Activated T-helper 2 cell treated with anti-CD3 and anti-CD28 coated beads, Interferon-gamma antibody, Interleukin-2, Interleukin-4, amounts not matched to agents 10 μg/mL and 5 μg/mL and 100 μg/mL, durations not matched to agents 14 hours and 24 hours and 36 hours (primary cell): Measurements from ENCODE around the gene ADD2. TPM values are rescaled to one million over a fixed set of nuclear protein-coding genes. Genes with fewer than 3 reads are reported as not detected.
A peak's percentile ranks its signal among the peaks of the same experiment; 100 is the strongest.
"Not testable (repeated sequence)": the region's sequence is repeated elsewhere in the genome, so short reads cannot be mapped to it uniquely, and the experiment has no call there.

ENCODE experiments used
- DNase-seq: peaks from one replicate; pipeline ENCODE4 v3.0.0; 2021; ENCODE audit warnings: low spot score
- H3K27ac Mint-ChIP-seq: one replicate; pipeline ENCODE4 v1.8.0; 2021; ENCODE audit warnings: mixed read lengths
- H3K27me3 Mint-ChIP-seq: one replicate; pipeline ENCODE4 v1.8.0; 2021; ENCODE audit warnings: low read depth, mixed read lengths
- H3K36me3 Mint-ChIP-seq: one replicate; pipeline ENCODE4 v1.8.0; 2021; ENCODE audit warnings: low read depth, mixed read lengths
- H3K4me1 Mint-ChIP-seq: one replicate; pipeline ENCODE4 v1.8.0; 2021; ENCODE audit warnings: low read depth, mixed read lengths
- H3K4me3 Mint-ChIP-seq: one replicate; pipeline ENCODE4 v1.8.0; 2021; ENCODE audit warnings: low read depth, mild to moderate bottlenecking, moderate library complexity, mixed read lengths
- H3K9me3 Mint-ChIP-seq: one replicate; pipeline ENCODE4 v1.8.0; 2021; ENCODE audit warnings: mixed read lengths
- intact Hi-C: fragments of 100-400 bp; cut with micrococcal nuclease; formaldehyde crosslinking; loops from one replicate; pipeline ENCODE4 v1.15.1; 2023
- total RNA-seq: library from RNA; stranded (reverse); gene quantifications from 2 replicates; pipeline ENCODE4 v1.2.3, GENCODE V29; 2022

ADD2 gene
- total RNA-seq, 1 donor from 2014 or later: 3.2 TPM

DNA sequence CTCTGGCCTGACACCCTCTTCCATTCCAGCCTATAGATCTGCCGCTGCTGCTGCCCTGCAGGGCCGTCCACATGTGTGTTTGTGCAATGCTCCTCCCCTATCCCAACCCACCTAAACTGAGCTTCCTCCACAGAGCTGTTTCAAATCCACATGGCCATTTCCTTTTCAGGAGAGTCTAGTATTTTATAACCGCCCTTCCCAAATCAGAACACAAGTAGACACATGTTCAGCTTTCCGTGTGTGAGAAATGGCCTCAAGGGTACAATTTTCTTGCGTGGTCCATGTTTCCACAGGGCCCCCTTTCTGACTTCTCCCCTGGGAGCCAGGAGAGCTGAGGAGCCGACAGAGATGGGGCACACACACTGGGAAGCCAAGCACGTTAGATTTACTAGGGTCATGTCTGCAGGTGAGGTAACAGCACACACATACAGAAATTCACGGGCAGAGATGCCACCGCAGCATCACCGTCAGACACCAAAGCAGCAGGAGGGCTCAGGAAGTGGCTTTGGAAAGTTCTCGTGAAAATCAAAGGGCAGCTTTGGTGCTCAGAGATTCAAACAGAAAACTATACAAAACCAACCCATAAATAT, 111.5 kb downstream of the ADD2 start:
- Mint-ChIP-seq H3K9me3 (peaks cover 3% of the 10 kb centered on the region), H3K4me1 (peaks cover 15% of the 10 kb centered on the region), H3K27me3 (peaks cover 27% of the 10 kb centered on the region), H3K4me3 (no peak overlapping the region), H3K36me3 (no peaks in the 10 kb centered on the region), H3K27ac (no peak overlapping the region)
- no peak for DNase-seq
- intact Hi-C loops: loop anchor here (5.0 to 10.0 kb wide), 3 partner anchors 111 to 288 kb away; partner anchors contain the start of gene ADD2

- Mint-ChIP-seq H3K4me1 (peaks cover 15% of the 10 kb centered on the region), H3K27me3 (peaks cover 32% of the 10 kb centered on the region), H3K9me3 (peaks cover 3% of the 10 kb centered on the region), H3K4me3 (no peak overlapping the region), H3K27ac (no peak overlapping the region), H3K36me3 (no peaks in the 10 kb centered on the region)
- no peak for DNase-seq
- intact Hi-C loops: loop anchor here (1.0 to 10.0 kb wide), 4 partner anchors 112 to 289 kb away; partner anchors contain the start of gene ADD2
These were observed 112.2 kb downstream of the ADD2 start for GRCh38 chr2:70655786-70656185.

- H3K4me1 Mint-ChIP-seq: peaks cover 15% of the 10 kb centered on the region
- not testable (repeated sequence) for H3K4me3 Mint-ChIP-seq, H3K9me3 Mint-ChIP-seq, DNase-seq, H3K27ac Mint-ChIP-seq, H3K36me3 Mint-ChIP-seq
- H3K27me3 Mint-ChIP-seq: peaks cover 31% of the 10 kb centered on the region
- intact Hi-C loops: loop anchor here (1.0 to 10.0 kb wide), 4 partner anchors 112 to 290 kb away; partner anchors contain the start of gene ADD2
These were observed 112.8 kb downstream of the ADD2 start for GRCh38 chr2:70655211-70655610.

- intact Hi-C loops: loop anchor here (10.0 kb wide), 2 partner anchors 263 to 293 kb away; no protein-coding TSS in a partner anchor
- peaks cover 31% of the 10 kb centered on the region for H3K27me3 Mint-ChIP-seq
- no peaks in the 10 kb centered on the region for H3K36me3 Mint-ChIP-seq
- no peak overlapping the region for H3K4me3 Mint-ChIP-seq
- H3K9me3 Mint-ChIP-seq: peaks cover 3% of the 10 kb centered on the region
- DNase-seq: no peak
- peaks cover 11% of the 10 kb centered on the region for H3K4me1 Mint-ChIP-seq
- H3K27ac Mint-ChIP-seq: no peak overlapping the region
These were observed 116.3 kb downstream of the ADD2 start for GRCh38 chr2:70651727-70652126.

GRCh38 chr2:70651014-70651413, 117.0 kb downstream of the ADD2 start:
- H3K4me3 Mint-ChIP-seq: no peak overlapping the region
- peaks cover 3% of the 10 kb centered on the region for H3K9me3 Mint-ChIP-seq
- no peaks in the 10 kb centered on the region for H3K36me3 Mint-ChIP-seq
- H3K27me3 Mint-ChIP-seq: peaks cover 31% of the 10 kb centered on the region
- DNase-seq: no peak
- H3K27ac Mint-ChIP-seq: no peak overlapping the region
- H3K4me1 Mint-ChIP-seq: peaks cover 5% of the 10 kb centered on the region
- intact Hi-C loops: loop anchor here (10.0 kb wide), 2 partner anchors 264 to 294 kb away; no protein-coding TSS in a partner anchor

DNA sequence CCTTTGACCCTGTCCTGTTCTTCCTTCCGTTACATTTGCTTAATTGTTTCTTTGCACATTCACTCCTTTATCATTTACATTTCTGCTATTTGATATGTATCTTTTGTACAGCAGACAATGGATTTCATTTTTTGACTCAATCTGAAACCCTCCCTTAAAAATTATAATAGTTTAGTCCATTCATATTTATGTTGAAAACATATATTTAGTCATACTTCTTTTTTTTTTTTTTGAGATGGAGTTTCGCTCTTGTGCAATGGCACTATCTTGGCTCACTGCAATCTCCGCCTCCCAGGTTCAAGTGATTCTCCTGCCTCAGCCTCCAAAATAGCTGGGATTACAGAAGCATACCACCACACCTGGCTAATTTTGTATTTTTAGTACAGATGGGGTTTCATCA, 119.0 kb downstream of the ADD2 start:
- Mint-ChIP-seq H3K4me3 (no peak overlapping the region), H3K36me3 (no peaks in the 10 kb centered on the region), H3K9me3 (peaks cover 3% of the 10 kb centered on the region), H3K27me3 (peaks cover 28% of the 10 kb centered on the region), H3K4me1 (no peaks in the 10 kb centered on the region), H3K27ac (no peak overlapping the region)
- intact Hi-C loops: loop anchor here (1.0 to 5.0 kb wide), 3 partner anchors 97 to 345 kb away; partner anchors contain the start of gene TGFA
- no peak for DNase-seq

DNA sequence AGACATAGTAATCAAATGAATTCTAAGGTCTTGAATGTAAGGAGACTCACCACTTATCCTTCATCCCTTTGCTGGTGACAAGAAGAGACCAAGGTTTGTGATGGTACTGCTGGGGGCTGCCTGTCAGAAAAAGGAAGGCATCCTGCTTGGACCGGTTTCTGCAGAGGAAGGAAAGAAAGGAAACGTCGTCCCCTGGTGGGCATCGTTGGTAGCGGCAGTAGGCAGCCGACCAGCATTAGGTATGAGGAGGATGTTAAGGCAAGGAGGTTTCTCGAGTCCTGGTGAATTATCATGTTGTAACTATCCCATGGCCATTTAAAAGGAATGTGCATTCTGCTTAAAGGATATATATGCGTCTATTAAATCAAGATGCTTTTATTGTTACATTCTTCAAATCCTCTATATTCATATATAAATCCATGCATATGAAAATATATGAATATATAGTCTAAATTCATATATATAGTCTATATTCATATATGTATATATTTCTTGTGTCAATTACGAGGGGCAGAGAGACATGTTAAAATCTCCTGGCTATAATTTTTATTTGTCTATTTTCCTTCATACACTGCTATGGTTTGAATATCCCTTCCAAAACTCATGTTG, 120.0 kb downstream of the ADD2 start:
- no peaks in the 10 kb centered on the region for H3K36me3 Mint-ChIP-seq
- H3K27ac Mint-ChIP-seq: no peak overlapping the region
- intact Hi-C loops: loop anchor here (1.0 to 5.0 kb wide), 3 partner anchors 96 to 344 kb away; partner anchors contain the start of gene TGFA
- no peak overlapping the region for H3K4me3 Mint-ChIP-seq
- H3K27me3 Mint-ChIP-seq: peaks cover 22% of the 10 kb centered on the region
- H3K9me3 Mint-ChIP-seq: peaks cover 3% of the 10 kb centered on the region
- DNase-seq: peak; percentile 55
- no peaks in the 10 kb centered on the region for H3K4me1 Mint-ChIP-seq

DNA sequence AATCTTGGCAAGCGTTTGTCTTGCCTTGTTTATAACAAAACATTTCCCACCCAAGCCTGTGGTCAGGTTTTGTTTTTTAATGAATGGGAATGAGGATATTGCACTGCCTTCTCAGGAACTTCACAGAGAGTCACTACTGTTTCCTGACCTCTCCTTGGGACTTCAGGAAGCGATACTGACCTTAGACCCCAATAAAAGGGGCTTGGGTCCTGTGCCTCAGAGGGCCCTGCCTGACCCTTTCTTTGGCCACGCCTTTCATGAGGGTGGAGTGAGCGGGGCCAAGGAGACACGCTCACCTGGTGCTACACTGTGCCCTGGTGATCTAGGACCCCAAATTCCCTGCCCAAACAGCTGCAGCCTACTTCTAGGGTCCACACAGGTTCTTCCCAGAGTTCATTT, 121.6 kb downstream of the ADD2 start:
- Mint-ChIP-seq H3K27me3 (peaks cover 7% of the 10 kb centered on the region), H3K27ac (no peak overlapping the region), H3K4me1 (no peaks in the 10 kb centered on the region), H3K36me3 (no peaks in the 10 kb centered on the region), H3K9me3 (no peaks in the 10 kb centered on the region), H3K4me3 (no peak overlapping the region)
- intact Hi-C loops: loop anchor here (5.0 kb wide), 1 partner anchor 94 kb away; the partner anchor contains the start of gene TGFA
- DNase-seq: no peak

DNA sequence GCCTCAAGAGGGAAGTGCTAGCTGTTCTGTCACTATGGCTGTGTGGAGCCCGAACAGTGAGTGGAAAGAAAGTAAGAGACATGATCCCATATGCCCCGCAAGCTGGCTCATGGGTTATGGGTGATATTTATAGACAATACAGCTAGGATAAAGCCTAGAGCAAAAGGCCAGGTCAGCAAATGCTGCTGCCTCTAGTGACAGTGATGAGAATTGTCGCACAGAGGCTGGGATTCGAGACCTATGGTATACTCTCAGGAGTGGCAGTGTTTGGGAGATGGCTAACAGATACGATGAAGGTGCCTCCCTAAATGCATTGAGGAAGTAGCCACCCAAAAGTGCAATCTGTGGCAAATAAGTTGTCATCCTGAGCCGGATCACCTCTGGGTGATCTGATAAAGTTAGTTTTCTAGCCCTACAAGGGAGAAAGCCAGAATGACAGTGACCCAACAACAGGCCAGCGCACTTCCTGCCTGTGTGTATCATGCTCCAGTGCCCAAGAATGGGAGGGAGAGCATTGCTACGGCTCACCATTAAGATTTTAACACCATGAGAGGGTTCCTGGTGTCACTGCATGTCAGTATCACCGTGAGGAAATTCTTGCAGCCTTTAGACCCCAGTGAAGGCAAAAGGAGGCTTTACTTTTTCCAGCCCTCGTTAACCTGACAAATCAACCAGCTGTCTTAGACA, 122.1 kb downstream of the ADD2 start:
- Mint-ChIP-seq H3K27ac (no peak overlapping the region), H3K27me3 (peaks cover 4% of the 10 kb centered on the region), H3K4me1 (no peaks in the 10 kb centered on the region), H3K4me3 (no peak overlapping the region), H3K9me3 (no peaks in the 10 kb centered on the region), H3K36me3 (no peaks in the 10 kb centered on the region)
- intact Hi-C loops: loop anchor here (5.0 kb wide), 1 partner anchor 94 kb away; the partner anchor contains the start of gene TGFA
- no peak for DNase-seq

GRCh38 chr2:70643715-70644114, 124.3 kb downstream of the ADD2 start:
- H3K27me3 Mint-ChIP-seq: peaks cover 2% of the 10 kb centered on the region
- H3K4me1 Mint-ChIP-seq: peaks cover 7% of the 10 kb centered on the region
- no peaks in the 10 kb centered on the region for H3K9me3 Mint-ChIP-seq
- no peak overlapping the region for H3K27ac Mint-ChIP-seq
- intact Hi-C loops: no loop called here
- no peak for DNase-seq
- no peaks in the 10 kb centered on the region for H3K36me3 Mint-ChIP-seq
- no peak overlapping the region for H3K4me3 Mint-ChIP-seq

GRCh38 chr2:70641263-70641784, 126.7 kb downstream of the ADD2 start:
- Mint-ChIP-seq H3K4me1 (peaks cover 13% of the 10 kb centered on the region), H3K27ac (no peak overlapping the region), H3K36me3 (no peaks in the 10 kb centered on the region), H3K27me3 (peaks cover 9% of the 10 kb centered on the region), H3K9me3 (no peaks in the 10 kb centered on the region), H3K4me3 (no peak overlapping the region)
- DNase-seq: no peak
- intact Hi-C loops: no loop called here

DNA sequence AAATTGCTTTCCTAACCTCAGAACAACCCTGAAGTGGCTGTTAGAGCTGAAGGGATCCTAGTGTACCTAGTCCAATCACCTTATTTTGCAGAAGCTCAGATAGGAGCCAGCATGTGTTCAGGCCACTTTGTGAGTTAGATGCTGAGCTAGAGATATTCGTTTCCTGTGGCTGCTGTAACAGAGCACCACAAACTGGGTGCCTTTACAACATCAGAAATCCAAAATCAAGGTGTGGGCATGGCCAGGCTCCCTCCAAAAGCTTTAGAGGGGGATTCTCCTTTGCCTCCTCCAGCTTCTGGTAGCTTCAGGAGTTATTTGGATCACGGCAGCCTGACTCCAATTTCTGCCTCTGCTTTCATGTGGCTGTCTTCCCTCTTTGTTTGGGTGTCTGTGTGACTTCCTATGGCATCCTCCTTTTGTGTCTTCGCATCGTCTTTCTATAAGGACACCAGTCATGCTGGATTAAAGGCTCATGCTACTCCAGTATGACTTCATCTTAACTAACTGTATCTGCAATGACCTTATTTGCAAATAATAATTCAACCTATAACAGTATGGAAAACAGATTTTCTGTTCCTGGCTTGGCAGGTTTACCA, 128.1 kb downstream of the ADD2 start:
- intact Hi-C loops: no loop called here

More for the DNA sequence above, 128.1 kb downstream of the ADD2 start:
- Mint-ChIP-seq H3K4me1 (peaks cover 13% of the 10 kb centered on the region), H3K9me3 (no peaks in the 10 kb centered on the region), H3K36me3 (no peaks in the 10 kb centered on the region), H3K27ac (no peak overlapping the region), H3K27me3 (peaks cover 12% of the 10 kb centered on the region), H3K4me3 (no peak overlapping the region)
- no peak for DNase-seq
